ENCODE data around the gene SOX8.

The SOX8 gene

GRCh38 chr16:983044-984030, 1.8 kb downstream of the SOX8 start:
- Histone ChIP-seq H3K4me1 (ENCODE audit: insufficient read depth, low read length, severe bottlenecking) (no peaks in the 10 kb centered on the region), H3K27ac (ENCODE audit: low read depth, low read length, poor library complexity, severe bottlenecking) (no peak overlapping the region), H3K36me3 (ENCODE audit: insufficient read depth, low read length) (no peaks in the 10 kb centered on the region), H3K4me2 (ENCODE audit: low read length) (no peak overlapping the region), H3K27me3 (ENCODE audit: insufficient read depth, low read length) (no peaks in the 10 kb centered on the region), H4K20me1 (ENCODE audit: insufficient read depth, low read length) (no peaks in the 10 kb centered on the region), H3K9me3 (ENCODE audit: low read length) (no peaks in the 10 kb centered on the region), H3K9me2 (ENCODE audit: low read depth, low read length) (no peaks in the 10 kb centered on the region), H3F3A (ENCODE audit: insufficient read depth, low read length) (no peaks in the 10 kb centered on the region), H3K79me2 (ENCODE audit: insufficient read depth, low read length) (no peaks in the 10 kb centered on the region), H3K9ac (ENCODE audit: low read length) (no peak overlapping the region), H3K4me3 (ENCODE audit: low read depth, low read length, poor library complexity, severe bottlenecking) (no peak overlapping the region), H2AFZ (ENCODE audit: low read length) (no peak overlapping the region)
- TF ChIP-seq CTCF (IDR thresholded peaks at IDR 0.05; ENCODE audit: low read length) = no peak
- TF ChIP-seq EZH2 (IDR thresholded peaks at IDR 0.05; ENCODE audit: borderline replicate concordance, low read length) = no peak

DNA sequence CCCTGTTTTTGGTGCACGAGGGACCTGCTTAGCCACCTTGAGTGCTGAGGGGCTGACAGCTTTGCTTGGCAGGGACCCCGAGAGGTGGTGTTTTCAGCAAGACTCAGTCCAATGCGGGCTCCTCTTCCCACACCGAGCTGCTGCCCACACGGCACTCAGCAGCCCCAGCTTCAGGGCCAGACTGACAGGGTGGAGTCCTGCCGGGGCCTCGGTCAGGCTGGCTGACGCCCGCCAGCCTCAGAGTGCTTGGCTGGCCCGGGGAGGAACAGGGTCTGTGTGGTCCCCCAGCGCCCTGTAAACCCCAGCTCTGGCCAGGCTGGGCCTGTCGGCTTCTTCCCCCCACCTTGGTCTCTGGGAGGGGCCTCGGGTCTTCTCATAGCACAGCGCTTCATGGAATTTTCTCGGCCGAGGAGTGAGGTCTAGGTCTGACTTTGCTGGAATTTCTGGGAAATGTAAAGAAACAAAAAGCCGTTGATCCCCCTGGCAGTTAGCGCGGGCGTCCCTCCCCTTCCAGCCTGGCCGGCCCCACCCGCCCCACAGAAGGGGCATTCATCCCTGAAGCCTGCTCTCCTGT, 2.6 kb downstream of the SOX8 start:
- Histone ChIP-seq H3K36me3 (ENCODE audit: insufficient read depth, low read length) (no peaks in the 10 kb centered on the region), H3K9ac (ENCODE audit: low read length) (no peak overlapping the region), H3K4me3 (ENCODE audit: low read depth, low read length, poor library complexity, severe bottlenecking) (no peak overlapping the region), H2AFZ (ENCODE audit: low read length) (no peak overlapping the region), H3K4me1 (ENCODE audit: insufficient read depth, low read length, severe bottlenecking) (no peaks in the 10 kb centered on the region), H3K9me2 (ENCODE audit: low read depth, low read length) (no peaks in the 10 kb centered on the region), H3K9me3 (ENCODE audit: low read length) (no peaks in the 10 kb centered on the region), H3K27ac (ENCODE audit: low read depth, low read length, poor library complexity, severe bottlenecking) (no peak overlapping the region), H3K4me2 (ENCODE audit: low read length) (no peak overlapping the region), H3F3A (ENCODE audit: insufficient read depth, low read length) (no peaks in the 10 kb centered on the region), H4K20me1 (ENCODE audit: insufficient read depth, low read length) (no peaks in the 10 kb centered on the region), H3K27me3 (ENCODE audit: insufficient read depth, low read length) (no peaks in the 10 kb centered on the region), H3K79me2 (ENCODE audit: insufficient read depth, low read length) (no peaks in the 10 kb centered on the region)
- TF ChIP-seq CTCF (IDR thresholded peaks at IDR 0.05; ENCODE audit: low read length) (no peak), EZH2 (IDR thresholded peaks at IDR 0.05; ENCODE audit: borderline replicate concordance, low read length) (no peak)

- H3K27ac ChIP-seq (ENCODE audit: low read depth, low read length, poor library complexity, severe bottlenecking) = no peak overlapping the region
- TF ChIP-seq EZH2 (IDR thresholded peaks at IDR 0.05; ENCODE audit: borderline replicate concordance, low read length) (no peak), CTCF (IDR thresholded peaks at IDR 0.05; ENCODE audit: low read length) (no peak)
- no peaks in the 10 kb centered on the region for H3K4me1 ChIP-seq (ENCODE audit: insufficient read depth, low read length, severe bottlenecking)
- H3K79me2 ChIP-seq (ENCODE audit: insufficient read depth, low read length) = no peaks in the 10 kb centered on the region
- no peaks in the 10 kb centered on the region for H3F3A ChIP-seq (ENCODE audit: insufficient read depth, low read length)
- no peak overlapping the region for H2AFZ ChIP-seq (ENCODE audit: low read length)
- no peaks in the 10 kb centered on the region for H3K9me2 ChIP-seq (ENCODE audit: low read depth, low read length)
- H3K9ac ChIP-seq (ENCODE audit: low read length) = no peak overlapping the region
- H4K20me1 ChIP-seq (ENCODE audit: insufficient read depth, low read length) = no peaks in the 10 kb centered on the region
- H3K4me2 ChIP-seq (ENCODE audit: low read length) = no peak overlapping the region
- H3K4me3 ChIP-seq (ENCODE audit: low read depth, low read length, poor library complexity, severe bottlenecking) = no peak overlapping the region
- H3K27me3 ChIP-seq (ENCODE audit: insufficient read depth, low read length) = no peaks in the 10 kb centered on the region
- no peaks in the 10 kb centered on the region for H3K9me3 ChIP-seq (ENCODE audit: low read length)
- no peaks in the 10 kb centered on the region for H3K36me3 ChIP-seq (ENCODE audit: insufficient read depth, low read length)
Measured at GRCh38 chr16:984736-985636, 3.4 kb downstream of the SOX8 start.
